ENCODE data around the gene SETD3.

SETD3 gene

DNA sequence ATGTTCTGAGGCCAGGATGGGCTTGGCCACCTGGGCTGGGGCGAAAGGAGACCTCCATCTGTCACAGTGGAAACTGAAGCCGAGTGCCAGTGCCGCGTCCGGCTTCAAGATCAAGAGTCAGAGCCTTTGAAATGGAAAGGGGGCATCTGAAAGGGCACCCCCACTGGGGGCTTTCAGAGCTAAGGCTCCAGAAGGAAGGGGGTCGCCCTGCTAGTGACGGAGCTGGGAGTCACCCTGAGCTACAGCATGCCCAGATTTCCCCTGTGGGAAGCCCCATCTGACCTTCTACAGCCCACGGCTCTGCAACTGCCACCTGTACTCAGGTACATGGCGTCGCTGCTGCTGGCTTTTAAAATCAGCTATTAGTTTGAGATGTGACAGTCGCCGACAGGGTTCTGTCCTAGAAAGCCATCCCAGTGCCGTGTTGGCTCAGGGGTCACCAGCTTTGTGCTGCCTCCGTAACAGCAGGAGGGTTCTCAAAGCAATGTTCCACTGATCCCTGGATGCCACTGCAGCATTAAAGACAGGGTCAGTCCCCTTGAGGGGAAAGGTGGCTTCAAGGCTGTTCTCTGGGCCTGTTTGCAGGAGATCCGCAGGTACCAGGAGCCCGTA is 32.0 kb upstream of the SETD3 start:
- no peak overlapping the region for H3K4me3 ChIP-seq (ENCODE audit: low read length)
- no peak for TF ChIP-seq ZNF274 (IDR thresholded peaks at IDR 0.05; ENCODE audit: low read depth, low read length)

DNA sequence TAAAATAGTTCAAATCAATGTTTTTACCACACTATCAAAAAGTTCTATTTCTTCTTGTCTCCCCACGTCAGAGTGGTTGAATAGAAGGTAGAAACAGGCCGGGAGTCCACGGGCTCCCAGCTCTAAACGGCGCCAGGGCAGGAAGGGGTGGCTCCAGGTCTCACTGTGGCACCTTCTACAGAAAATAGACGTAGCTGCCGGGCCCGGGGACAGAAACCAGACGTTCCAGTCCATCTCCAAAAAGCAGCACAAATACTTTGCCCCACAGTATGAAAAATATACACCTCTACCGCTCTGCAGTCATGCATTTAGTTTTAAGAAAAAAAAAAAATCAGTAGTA is 31.4 kb upstream of the SETD3 start:
- no peak for TF ChIP-seq ZNF274 (IDR thresholded peaks at IDR 0.05; ENCODE audit: low read depth, low read length)
- H3K4me3 ChIP-seq (ENCODE audit: low read length): no peak overlapping the region

DNA sequence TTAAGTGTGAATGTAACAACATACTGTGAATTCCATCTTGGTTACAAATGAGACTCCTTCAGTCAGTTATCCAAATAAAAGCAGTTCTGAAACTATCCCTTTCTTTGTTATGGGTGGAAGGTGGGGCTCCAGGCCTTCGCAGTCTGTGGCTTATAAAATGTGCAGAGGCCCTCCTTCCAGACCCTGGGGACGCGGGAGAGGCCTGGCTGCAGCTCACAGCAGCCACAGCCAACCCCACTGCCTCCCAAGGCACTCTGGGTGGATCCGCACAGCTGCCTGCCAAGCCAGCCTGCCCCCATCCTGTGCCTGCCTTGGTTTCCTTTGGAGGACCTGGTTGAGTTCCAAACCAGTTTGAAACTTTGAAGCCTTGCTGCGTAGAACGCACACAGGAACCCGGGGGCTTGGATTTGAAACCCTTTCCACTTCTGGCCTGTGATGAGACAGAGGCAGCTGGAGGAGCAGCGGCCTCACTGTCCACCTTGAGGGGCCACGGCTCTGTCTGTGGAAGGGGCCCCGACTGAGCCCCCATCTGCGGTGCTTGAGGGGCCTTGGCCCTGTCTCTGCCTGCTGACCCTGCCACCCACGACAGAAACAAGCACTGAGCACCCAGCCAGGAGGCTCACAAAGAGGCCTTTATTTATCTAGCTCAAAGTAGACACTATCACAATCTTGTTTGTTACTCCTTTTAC is 30.9 kb upstream of the SETD3 start:
- no peak overlapping the region for H3K4me3 ChIP-seq (ENCODE audit: low read length)
- no peak for TF ChIP-seq ZNF274 (IDR thresholded peaks at IDR 0.05; ENCODE audit: low read depth, low read length)

DNA sequence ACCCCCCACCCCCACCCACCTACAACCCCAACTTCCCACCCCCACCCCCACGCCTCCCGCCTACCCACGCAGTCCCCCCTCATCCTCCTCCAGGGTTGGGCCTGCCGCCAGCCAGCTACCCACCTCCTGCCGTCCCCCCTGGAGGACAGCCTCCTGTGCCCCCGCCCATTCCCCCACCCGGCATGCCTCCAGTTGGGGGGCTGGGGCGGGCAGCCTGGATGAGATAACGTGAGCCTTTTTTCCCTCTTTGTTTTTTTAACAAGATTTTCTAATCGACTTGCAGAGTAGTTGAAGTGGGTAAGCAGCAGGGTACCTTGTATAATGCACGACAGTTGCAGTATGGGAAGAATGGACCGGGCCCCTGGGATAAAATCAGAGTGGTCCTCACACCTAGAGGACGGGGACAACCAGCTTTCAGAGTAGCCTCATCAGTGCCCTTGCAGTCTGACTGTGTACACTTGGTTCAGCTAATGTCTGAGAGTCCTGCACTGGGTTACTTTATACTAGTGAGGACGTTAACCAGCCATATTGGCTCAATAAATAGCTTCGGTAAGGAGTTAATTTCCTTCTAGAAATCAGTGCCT is 30.0 kb upstream of the SETD3 start:
- TF ChIP-seq ZNF274 (IDR thresholded peaks at IDR 0.05; ENCODE audit: low read depth, low read length): no peak
- no peak overlapping the region for H3K4me3 ChIP-seq (ENCODE audit: low read length)

DNA sequence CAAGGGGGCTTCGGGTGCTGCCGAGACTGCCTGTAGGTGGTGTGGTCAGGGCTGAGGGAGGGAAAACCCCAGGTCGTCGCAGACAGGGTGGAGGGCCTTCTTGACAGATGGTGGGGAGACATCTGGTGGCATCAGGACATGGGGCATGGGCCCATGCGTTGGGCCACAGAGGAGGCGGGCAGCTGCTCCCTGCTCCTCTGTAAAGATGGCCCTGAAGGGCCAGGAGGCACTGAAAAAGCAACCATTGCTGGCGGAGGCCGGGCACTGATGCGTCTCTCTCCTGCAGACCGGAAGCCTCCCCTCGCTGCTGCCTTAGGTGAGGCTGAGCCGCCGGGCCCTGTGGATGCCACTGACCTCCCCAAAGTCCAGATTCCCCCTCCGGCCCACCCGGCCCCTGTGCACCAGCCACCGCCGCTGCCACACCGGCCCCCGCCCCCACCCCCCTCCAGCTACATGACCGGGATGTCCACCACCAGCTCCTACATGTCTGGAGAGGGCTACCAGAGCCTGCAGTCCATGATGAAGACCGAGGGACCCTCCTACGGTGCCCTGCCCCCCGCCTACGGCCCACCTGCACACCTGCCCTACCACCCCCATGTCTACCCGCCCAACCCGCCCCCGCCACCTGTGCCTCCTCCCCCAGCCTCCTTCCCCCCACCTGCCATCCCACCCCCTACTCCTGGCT is 29.4 kb upstream of the SETD3 start:
- no peak for TF ChIP-seq ZNF274 (IDR thresholded peaks at IDR 0.05; ENCODE audit: low read depth, low read length)

DNA sequence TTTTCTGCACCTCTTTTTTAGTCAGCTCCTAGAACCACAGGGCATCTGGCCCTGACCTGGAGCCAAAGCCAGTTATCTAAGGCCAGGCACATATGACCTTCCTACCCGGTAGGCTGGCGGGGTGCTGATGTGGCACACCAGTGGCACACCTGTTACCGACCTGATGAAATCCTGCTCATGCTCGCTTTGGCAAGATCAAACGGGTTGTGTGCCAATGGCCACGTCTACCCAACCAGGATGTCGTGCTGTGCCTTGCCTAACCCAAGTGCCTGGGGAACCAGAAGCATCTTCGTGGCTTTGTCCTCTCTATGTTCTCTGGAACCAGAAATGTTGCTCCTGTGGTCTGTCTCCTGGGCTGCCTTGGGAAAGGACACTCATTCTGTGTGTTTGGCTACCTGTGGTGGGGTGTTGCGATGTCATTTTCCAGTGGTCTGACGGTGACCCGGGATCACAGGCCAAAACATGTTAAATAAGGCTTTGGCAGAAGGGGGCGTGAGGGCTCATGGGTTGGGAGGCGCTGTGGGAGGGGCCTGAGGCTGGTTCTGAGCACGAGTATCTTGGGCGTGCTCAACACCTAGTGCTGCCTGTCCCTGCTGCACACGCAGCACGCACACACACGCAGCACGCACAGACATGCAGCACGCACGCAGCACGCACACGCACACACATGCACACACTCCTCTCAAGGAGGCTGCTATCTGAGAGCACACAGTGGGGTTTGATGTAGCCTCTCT is 28.4 kb upstream of the SETD3 start:
- no peak for TF ChIP-seq ZNF274 (IDR thresholded peaks at IDR 0.05; ENCODE audit: low read depth, low read length)
- no peak overlapping the region for H3K4me3 ChIP-seq (ENCODE audit: low read length)

More for the DNA sequence above, 29.4 kb upstream of the SETD3 start:
- H3K4me3 ChIP-seq (ENCODE audit: low read length): no peak overlapping the region

DNA sequence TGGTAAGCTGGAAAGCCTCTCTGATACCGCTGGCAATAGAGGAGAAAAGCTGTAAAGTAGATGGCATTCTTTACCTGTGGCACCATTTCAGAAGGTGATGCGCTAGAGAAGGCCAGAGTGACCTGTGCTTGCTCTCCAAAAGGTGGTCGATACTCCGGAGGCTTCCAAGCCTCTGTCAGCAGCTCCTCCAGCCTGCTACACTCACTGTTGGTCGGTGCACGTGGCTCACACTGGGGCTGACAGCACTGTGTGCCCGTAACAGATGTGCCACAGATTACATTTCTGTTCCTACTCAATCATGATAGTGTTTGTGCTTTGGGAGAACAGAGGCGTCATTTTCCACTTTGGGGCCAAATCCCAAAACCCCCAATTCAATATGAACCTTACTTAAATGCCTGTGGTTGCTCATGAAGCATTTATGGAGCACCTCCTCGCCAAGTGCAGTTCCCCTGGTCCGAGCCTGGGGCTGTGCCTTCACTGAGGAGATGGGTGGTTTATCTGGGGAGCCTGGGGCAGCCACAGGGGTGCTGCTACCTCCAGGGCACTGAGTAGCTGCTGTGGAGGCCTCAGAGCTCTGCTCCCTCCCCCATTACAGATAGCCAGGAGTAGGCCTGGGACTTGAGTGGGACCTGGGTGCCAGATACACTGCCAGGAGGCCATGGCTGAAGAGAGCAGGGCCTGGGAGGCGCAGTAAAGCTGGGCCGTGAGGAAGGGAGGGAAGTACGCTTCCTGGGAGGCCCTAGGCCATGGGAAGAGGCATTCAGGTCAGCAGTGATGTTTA is 27.4 kb upstream of the SETD3 start:
- TF ChIP-seq ZNF274 (IDR thresholded peaks at IDR 0.05; ENCODE audit: low read depth, low read length): no peak
- no peak overlapping the region for H3K4me3 ChIP-seq (ENCODE audit: low read length)

DNA sequence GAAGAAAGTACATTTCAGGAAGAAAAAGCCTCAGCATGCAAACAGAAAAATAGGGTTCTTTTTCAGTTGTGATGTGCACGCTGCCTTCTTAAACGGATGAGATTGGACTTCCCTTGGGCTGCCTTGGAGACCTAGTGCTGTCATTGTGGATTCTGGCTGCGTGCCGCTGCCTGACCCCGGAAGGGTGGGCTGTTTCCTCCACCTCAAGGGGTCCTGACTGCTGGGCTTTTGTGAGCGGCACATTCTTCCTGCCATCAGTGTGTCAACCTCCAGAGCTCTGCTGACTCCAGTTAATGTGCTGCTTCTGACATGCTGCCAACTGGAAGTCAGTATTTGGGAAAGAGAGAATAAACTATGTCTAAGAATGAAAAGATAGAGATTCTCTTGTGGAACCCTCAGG is 25.6 kb upstream of the SETD3 start:
- H3K4me3 ChIP-seq (ENCODE audit: low read length): no peak overlapping the region
- no peak for TF ChIP-seq ZNF274 (IDR thresholded peaks at IDR 0.05; ENCODE audit: low read depth, low read length)

DNA sequence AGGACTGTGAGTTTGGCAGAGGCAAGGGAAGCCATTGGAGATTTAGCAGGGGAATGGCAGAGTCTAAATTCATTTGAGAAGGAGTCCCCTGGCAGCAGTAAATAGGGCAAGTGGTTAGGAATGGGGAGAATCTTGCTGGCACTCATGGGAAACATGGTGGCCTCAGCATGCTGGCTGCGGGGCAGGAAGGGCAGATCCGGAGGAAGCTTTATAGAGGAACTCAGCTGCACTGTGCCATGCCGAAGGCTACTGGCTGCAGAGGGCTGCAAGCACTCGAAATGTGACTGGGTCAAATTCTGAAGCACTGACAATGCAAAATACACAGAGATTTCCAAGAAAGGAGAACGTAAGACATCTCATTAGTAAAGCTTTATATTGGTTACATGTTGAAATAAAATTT is 24.4 kb upstream of the SETD3 start:
- TF ChIP-seq ZNF274 (IDR thresholded peaks at IDR 0.05; ENCODE audit: low read depth, low read length): no peak

DNA sequence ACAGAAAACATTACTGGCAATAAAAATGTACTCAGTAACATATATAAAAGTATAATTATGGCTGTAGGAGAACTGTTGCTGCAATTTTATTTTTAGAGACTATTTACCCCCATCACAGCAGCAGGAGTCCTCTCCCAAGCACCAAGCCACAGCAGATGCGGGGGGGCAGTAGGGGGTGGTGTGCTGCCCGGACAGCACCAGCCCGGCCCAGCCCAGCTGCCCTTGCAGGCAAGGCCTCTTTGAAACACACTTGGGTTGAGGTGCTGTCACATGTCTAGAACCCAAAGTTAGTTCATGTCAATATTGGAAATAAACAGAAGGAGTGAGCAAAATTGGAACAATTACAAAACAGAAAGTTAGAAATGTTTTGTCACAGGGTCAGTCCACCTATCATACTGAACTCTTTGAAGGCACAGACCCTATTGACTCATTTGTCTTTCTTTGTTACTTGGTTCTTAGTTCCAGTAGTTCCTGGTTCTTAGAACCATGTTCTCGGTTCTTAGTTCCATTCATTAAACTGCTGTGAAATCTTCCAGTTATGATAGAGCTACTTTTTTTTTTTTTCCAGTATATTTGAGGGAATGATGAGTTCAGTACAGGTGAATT is 23.3 kb upstream of the SETD3 start:
- TF ChIP-seq ZNF274 (IDR thresholded peaks at IDR 0.05; ENCODE audit: low read depth, low read length): no peak

More for the DNA sequence above, 24.4 kb upstream of the SETD3 start:
- H3K4me3 ChIP-seq (ENCODE audit: low read length): no peak overlapping the region

DNA sequence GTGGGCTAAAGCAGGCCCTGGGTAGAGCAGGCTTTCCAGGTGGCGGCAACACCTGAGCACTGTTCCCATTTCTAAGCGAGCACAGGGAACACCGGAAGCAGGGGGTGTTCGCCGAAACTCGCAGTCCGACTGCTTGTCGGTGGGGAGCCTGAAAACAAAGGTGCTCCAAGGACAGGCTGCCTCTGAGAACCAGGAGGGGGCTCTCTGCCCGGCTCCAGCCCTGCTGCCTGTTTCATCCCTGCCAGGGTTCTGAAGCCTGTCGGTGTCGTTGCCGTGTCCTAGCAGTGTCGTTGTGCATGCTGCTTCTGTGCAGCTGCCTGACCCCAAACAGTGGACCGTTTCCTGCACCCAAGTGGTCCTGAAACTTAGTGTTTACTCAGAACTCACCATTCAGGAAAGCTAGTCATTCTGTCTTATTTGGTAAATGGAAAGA is 22.3 kb upstream of the SETD3 start:
- no peak for TF ChIP-seq ZNF274 (IDR thresholded peaks at IDR 0.05; ENCODE audit: low read depth, low read length)
- no peak overlapping the region for H3K4me3 ChIP-seq (ENCODE audit: low read length)

More for the DNA sequence above, 23.3 kb upstream of the SETD3 start:
- no peak overlapping the region for H3K4me3 ChIP-seq (ENCODE audit: low read length)

DNA sequence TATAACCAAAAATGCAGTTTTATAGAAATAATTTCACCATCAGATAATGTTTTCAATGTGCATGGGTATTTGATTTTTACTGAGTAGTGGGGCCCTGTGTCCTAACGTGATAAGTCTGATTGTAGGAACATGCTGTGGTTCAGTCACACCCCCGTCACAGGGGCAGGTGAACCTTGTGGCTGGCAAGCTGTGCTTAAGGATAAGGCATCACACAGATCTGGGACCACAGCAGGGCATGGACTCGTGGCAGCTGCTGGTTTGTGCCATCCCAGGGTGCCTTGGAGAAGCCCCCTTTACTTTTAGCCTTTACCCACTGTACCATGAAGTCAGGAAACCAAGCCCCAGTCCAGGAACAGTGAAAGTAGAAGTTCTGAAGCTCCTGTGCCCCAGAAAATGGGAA is 17.2 kb upstream of the SETD3 start:
- no peak overlapping the region for H3K4me3 ChIP-seq (ENCODE audit: low read length)
- TF ChIP-seq ZNF274 (IDR thresholded peaks at IDR 0.05; ENCODE audit: low read depth, low read length): no peak

DNA sequence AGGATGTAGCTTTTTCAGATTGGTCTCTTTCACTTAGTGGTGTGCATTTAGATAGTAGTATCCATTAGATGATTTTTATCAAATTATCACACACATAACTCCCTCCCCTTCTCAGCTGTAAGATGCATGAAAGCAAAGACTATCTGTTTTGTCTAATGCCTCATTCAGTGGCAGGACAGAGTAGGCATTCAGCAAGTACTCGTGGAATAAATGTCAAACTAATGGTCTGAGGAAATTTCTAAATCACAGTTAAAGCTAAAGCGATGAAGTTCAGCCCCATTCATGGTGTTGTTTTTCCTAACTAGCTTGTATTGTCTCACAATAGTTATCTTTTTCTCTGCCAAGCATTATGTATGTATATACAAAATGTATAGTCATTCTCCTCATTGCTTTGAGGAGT is 16.7 kb upstream of the SETD3 start:
- TF ChIP-seq ZNF274 (IDR thresholded peaks at IDR 0.05; ENCODE audit: low read depth, low read length): no peak

More for the DNA sequence above, 16.7 kb upstream of the SETD3 start:
- no peak overlapping the region for H3K4me3 ChIP-seq (ENCODE audit: low read length)

Data from GM08714 (cell line).